ENCODE results near the gene C4orf36.

DNA sequence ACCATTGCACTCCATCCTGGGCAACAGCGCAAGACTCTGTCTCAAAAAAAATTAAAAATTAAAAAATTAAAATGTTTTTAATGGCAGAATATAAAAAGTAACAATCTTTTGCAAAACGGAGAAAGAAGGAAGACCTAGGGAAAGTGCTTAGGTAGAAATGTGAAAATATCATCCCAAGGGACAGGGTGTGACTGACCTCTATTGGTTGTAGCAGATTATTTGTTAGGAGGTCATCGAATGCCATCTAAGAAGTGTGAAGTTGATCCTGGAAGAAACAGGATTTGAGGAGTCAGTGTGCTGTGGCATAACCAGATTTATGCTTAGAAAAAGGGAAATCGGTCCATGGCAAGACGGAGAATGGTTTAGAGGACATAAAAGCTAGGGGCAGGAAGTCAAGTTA lies 18.1 kb upstream of the C4orf36 start:
- TF ChIP-seq RAD21 (IDR thresholded peaks at IDR 0.05; ENCODE audit: low read length) (no peak), POLR2A (IDR thresholded peaks at IDR 0.05; ENCODE audit: low read depth, low read length) (no peak), BHLHE40 (IDR thresholded peaks at IDR 0.05; ENCODE audit: low read depth, low read length) (no peak), NFE2L2 (IDR thresholded peaks at IDR 0.05; ENCODE audit: low read depth, low read length) (no peak), CEBPB (IDR thresholded peaks at IDR 0.05; ENCODE audit: low read depth, low read length) (no peak)
- TF ChIP-seq, protein P1, sequence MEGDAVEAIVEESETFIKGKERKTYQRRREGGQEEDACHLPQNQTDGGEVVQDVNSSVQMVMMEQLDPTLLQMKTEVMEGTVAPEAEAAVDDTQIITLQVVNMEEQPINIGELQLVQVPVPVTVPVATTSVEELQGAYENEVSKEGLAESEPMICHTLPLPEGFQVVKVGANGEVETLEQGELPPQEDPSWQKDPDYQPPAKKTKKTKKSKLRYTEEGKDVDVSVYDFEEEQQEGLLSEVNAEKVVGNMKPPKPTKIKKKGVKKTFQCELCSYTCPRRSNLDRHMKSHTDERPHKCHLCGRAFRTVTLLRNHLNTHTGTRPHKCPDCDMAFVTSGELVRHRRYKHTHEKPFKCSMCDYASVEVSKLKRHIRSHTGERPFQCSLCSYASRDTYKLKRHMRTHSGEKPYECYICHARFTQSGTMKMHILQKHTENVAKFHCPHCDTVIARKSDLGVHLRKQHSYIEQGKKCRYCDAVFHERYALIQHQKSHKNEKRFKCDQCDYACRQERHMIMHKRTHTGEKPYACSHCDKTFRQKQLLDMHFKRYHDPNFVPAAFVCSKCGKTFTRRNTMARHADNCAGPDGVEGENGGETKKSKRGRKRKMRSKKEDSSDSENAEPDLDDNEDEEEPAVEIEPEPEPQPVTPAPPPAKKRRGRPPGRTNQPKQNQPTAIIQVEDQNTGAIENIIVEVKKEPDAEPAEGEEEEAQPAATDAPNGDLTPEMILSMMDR (conservative IDR thresholded peaks at IDR 0.05; ENCODE audit: low read depth, low read length), result no peak
- TF ChIP-seq, protein P2, sequence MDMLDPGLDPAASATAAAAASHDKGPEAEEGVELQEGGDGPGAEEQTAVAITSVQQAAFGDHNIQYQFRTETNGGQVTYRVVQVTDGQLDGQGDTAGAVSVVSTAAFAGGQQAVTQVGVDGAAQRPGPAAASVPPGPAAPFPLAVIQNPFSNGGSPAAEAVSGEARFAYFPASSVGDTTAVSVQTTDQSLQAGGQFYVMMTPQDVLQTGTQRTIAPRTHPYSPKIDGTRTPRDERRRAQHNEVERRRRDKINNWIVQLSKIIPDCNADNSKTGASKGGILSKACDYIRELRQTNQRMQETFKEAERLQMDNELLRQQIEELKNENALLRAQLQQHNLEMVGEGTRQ (IDR thresholded peaks at IDR 0.05; ENCODE audit: low read depth, low read length), result no peak

Data from IMR-90 (cell line).